Endothelial cell (in vitro differentiated cells): ENCODE results near the gene TPH1. TPM values are rescaled to one million over a fixed set of nuclear protein-coding genes. Genes with fewer than 3 reads are reported as not detected.
"Not testable (repeated sequence)": the region's sequence is repeated elsewhere in the genome, so short reads cannot be mapped to it uniquely, and the experiment has no call there.

Experiments used
- DNase-seq: peaks from one replicate; pipeline ENCODE4 v3.0.0; 2021; ENCODE audit warnings: low spot score
- H3K27ac Mint-ChIP-seq: one replicate; pipeline ENCODE4 v1.8.0; 2021; ENCODE audit warnings: mixed read lengths, inconsistent platforms; ENCODE audit not compliant: unreplicated experiment
- H3K27me3 Mint-ChIP-seq: one replicate; pipeline ENCODE4 v1.8.0; 2021; ENCODE audit warnings: mild to moderate bottlenecking, moderate library complexity, mixed read lengths, inconsistent platforms; ENCODE audit not compliant: unreplicated experiment
- H3K36me3 Mint-ChIP-seq: one replicate; pipeline ENCODE4 v1.8.0; 2021; ENCODE audit warnings: mild to moderate bottlenecking, low read depth, mixed read lengths, inconsistent platforms; ENCODE audit not compliant: unreplicated experiment
- H3K4me1 Mint-ChIP-seq: one replicate; pipeline ENCODE4 v1.8.0; 2021; ENCODE audit warnings: mild to moderate bottlenecking, mixed read lengths, inconsistent platforms; ENCODE audit not compliant: unreplicated experiment
- H3K4me3 Mint-ChIP-seq: one replicate; pipeline ENCODE4 v1.8.0; 2021; ENCODE audit warnings: mild to moderate bottlenecking, mixed read lengths, inconsistent platforms; ENCODE audit not compliant: unreplicated experiment
- H3K9me3 Mint-ChIP-seq: one replicate; pipeline ENCODE4 v1.8.0; 2021; ENCODE audit warnings: mixed read lengths, inconsistent platforms; ENCODE audit not compliant: unreplicated experiment
- CTCF ChIP-seq: fragments of 200-600 bp; sonication (generic); IDR thresholded peaks from one replicate; pipeline ENCODE4 v1.5.0; 2021; ENCODE audit warnings: antibody characterized with exemption; ENCODE audit not compliant: unreplicated experiment
- total RNA-seq: library from RNA; stranded (reverse); fragmentation: NEBNext Ultra II Directional; extraction: Animal tissue kit (Norgen Biotek cat#: 25700); gene quantifications from one replicate; pipeline ENCODE4 v1.2.1, GENCODE V29; 2021; ENCODE audit not compliant: unreplicated experiment

The TPH1 gene
- total RNA-seq, 1 donor from 2014 or later: 0.38 TPM

GRCh38 chr11:18000760-18001159 is 45.3 kb downstream of the TPH1 start:
- Mint-ChIP-seq H3K4me1 (no peaks in the 10 kb centered on the region), H3K36me3 (peaks cover 4% of the 10 kb centered on the region), H3K27ac (no peak overlapping the region), H3K9me3 (no peaks in the 10 kb centered on the region), H3K27me3 (no peaks in the 10 kb centered on the region), H3K4me3 (no peak overlapping the region)
- TF ChIP-seq CTCF: no peak
- DNase-seq: no peak

GRCh38 chr11:18000128-18000527 is 45.9 kb downstream of the TPH1 start:
- H3K4me1 Mint-ChIP-seq, H3K27me3 Mint-ChIP-seq, H3K9me3 Mint-ChIP-seq, H3K4me3 Mint-ChIP-seq, H3K36me3 Mint-ChIP-seq, H3K27ac Mint-ChIP-seq, DNase-seq: not testable (repeated sequence)

Other genes with a start within 250 kb of the TPH1 start
- gene SERGEF, start 33.2 kb downstream of the TPH1 start, total RNA-seq: 19.1 TPM
- gene SAAL1, start 59.8 kb upstream of the TPH1 start, total RNA-seq: 25.1 TPM
- gene MRGPRX3, start 86.3 kb upstream of the TPH1 start, total RNA-seq: 0.21 TPM
- gene MRGPRX4, start 126.6 kb upstream of the TPH1 start, total RNA-seq: not detected
- gene SAA4, start 190.5 kb upstream of the TPH1 start, total RNA-seq: not detected
- gene SAA2, start 202.4 kb upstream of the TPH1 start, total RNA-seq: not detected
- not detected for gene SAA1, start 220.0 kb upstream of the TPH1 start, total RNA-seq